SK-N-MC (cell line): ENCODE data around the gene SCAF1.

Source experiments
- DNase-seq: peaks from one replicate; pipeline ENCODE4 v3.0.0-alpha.2; 2011; ENCODE audit warnings: low read depth, low spot score
- H3K27ac ChIP-seq: fragments of 200-600 bp; sonication (generic); 2 replicates; pipeline ENCODE4 v1.5.1; 2016; ENCODE audit warnings: mixed run types
- H3K36me3 ChIP-seq: fragments of 200-600 bp; sonication (generic); 2 replicates; pipeline ENCODE4 v1.6.1; 2017; ENCODE audit warnings: antibody characterized with exemption, low read length, mixed read lengths; ENCODE audit not compliant: insufficient read depth
- H3K4me3 ChIP-seq: fragments of 200-600 bp; sonication (generic); 2 replicates; pipeline ENCODE4 v1.5.1; 2016
- H3K9ac ChIP-seq: fragments of 200-600 bp; sonication (generic); 2 replicates; pipeline ENCODE4 v1.8.0; 2017; ENCODE audit warnings: mixed run types, mixed read lengths; ENCODE audit not compliant: insufficient read length
- H3K9me3 ChIP-seq: fragments of 200-600 bp; sonication (generic); 2 replicates; pipeline ENCODE4 v1.6.1; 2017; ENCODE audit warnings: low read depth, mild to moderate bottlenecking, antibody characterized with exemption, low read length, moderate library complexity, mixed read lengths
- EZH2 ChIP-seq: fragments of 200-600 bp; sonication (generic); IDR thresholded peaks from one replicate; pipeline ENCODE4 v1.6.1; 2017; ENCODE audit warnings: antibody characterized with exemption
- FOXP2 ChIP-seq: optimal IDR thresholded peaks from 2 replicates; pipeline ENCODE3; 2011; ENCODE audit warnings: mild to moderate bottlenecking, moderate library complexity; ENCODE audit not compliant: insufficient read depth; ENCODE audit errors: extremely low read length, control extremely low read depth
- POLR2AphosphoS5 ChIP-seq: IDR thresholded peaks from 2 replicates; pipeline ENCODE4 v1.6.1; 2012; ENCODE audit warnings: mild to moderate bottlenecking, low read depth, low read length, borderline replicate concordance

Gene SCAF1

DNA sequence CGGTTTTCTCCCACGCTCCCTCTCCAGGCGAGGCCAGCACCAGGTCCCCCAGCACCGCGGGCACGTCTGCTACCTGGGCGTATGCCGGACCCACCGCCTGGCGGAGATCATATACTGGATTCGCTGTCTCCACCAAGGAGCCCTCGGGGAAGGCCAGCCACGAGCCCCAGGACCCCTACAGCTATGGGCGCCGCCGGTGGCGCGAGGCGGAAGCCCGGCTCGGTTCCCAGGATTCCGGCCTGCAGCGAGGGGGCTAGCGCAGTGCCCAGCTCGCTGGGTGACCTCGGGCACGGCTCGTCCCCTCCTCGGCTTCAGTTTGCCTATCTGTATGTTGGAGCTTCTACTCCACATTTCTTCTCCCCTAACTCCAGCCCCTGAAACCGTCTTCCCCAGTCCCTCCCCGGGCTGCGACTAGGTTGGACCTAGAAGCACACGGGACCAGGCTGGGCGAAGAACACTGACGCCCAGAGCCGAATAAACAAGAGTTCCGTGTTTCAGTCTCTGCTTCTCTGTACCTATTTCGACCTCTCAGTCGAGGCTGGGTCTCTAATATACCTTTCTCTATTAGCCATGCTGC, 48.2 kb downstream of the SCAF1 start:
- H3K36me3 ChIP-seq, result peaks cover 17% of the 10 kb centered on the region
- H3K9me3 ChIP-seq, result no peaks in the 10 kb centered on the region
- peak overlapping the region; percentile 74 for H3K4me3 ChIP-seq
- TF ChIP-seq POLR2AphosphoS5 (no peak), FOXP2 (no peak), EZH2 (no peak)
- DNase-seq, result no peak
- peak overlapping the region; percentile 19 for H3K9ac ChIP-seq
- H3K27ac ChIP-seq, result no peak overlapping the region

DNA sequence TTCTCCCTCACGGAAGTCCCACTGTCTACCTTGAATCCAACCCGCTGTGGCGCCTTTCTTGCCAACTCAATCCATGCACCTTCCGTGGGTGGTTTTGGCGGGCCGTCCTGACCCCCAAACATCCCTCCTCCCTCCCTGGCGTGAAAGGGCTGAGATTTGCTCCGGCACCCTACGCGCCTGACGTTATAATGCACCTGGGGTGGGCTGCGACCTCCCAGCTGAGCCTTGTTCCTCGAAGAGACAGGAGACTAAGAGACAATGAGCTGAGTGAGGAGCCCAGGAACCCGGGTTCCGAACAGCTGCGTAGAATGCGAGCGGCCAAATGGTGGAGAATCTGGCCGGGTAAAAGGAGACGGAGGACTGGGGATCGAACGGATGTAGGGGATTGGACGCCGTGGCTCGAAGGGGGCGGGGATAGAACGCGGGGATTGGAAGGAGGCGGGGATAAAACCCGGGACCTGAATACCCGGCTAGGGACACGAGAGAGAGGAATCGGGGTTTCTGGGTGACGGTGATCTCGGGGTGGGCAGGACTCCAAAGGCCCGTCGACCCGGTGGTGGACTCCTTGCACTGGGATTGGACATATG, 48.7 kb downstream of the SCAF1 start, which contains the start of gene CPT1C:
TSS of gene CPT1C (plus strand) at position 461 of the 587 bp plus-strand sequence. CDS start 1,137 bp downstream, outside the sequence.
- H3K36me3 ChIP-seq, result peaks cover 12% of the 10 kb centered on the region
- H3K27ac ChIP-seq, result no peak within 1 kb of the TSS
- H3K9me3 ChIP-seq, result no peaks in the 10 kb centered on the region
- TF ChIP-seq EZH2 (no peak), POLR2AphosphoS5 (peak; percentile 93), FOXP2 (no peak)
- DNase-seq, result no peak
- H3K9ac ChIP-seq, result peak within 1 kb of the TSS; percentile 19
- peak within 1 kb of the TSS; percentile 74 for H3K4me3 ChIP-seq

DNA sequence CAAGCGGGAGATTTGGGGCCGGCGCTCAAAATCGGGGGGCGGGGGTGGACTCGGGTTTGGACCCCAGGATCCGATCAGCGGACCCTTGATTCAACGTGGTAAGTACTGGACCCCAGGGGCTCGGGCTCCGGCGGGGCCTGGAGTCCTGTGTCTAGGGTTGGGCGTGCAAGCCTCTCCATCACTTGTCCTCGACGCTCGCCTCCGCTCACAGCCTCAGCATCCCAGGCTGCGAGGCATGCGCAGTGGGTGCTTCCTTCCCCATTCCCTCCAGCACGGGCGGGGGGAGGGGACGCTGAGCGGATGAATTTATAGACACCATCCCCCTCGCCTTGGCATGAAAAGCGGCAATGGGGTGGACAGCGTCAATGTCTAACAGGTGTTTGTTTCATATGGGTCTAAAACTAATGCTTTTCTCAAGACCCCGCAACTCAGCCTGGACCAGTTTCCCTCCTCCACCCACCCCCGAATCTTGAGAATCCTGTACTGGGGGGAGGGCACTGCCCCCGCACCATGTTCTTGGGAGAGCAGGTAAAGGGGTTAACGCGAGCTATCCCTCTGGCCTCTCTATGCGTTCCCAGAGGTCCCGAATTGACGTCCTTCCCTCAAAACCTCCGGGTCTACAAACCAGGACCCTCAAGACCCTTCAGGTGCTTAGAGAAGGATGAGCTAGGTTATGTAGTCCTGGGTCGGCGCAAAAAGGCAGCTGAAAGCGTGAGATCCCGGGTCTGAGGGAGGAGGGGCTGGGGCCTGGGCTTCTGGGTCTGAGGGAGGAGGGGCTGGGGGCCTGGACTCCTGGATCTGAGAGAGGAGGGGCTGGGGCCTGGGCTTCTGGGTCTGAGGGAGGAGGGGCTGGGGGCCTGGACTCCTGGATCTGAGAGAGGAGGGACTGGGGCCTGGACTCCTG, 49.5 kb downstream of the SCAF1 start:
- peak overlapping the region; percentile 19 for H3K9ac ChIP-seq
- TF ChIP-seq POLR2AphosphoS5 (no peak), EZH2 (no peak), FOXP2 (no peak)
- no peaks in the 10 kb centered on the region for H3K9me3 ChIP-seq
- no peak overlapping the region for H3K27ac ChIP-seq
- H3K4me3 ChIP-seq, result peak overlapping the region; percentile 74
- peaks cover 5% of the 10 kb centered on the region; the same call in 1 of the 2 replicates for H3K36me3 ChIP-seq
- no peak for DNase-seq

DNA sequence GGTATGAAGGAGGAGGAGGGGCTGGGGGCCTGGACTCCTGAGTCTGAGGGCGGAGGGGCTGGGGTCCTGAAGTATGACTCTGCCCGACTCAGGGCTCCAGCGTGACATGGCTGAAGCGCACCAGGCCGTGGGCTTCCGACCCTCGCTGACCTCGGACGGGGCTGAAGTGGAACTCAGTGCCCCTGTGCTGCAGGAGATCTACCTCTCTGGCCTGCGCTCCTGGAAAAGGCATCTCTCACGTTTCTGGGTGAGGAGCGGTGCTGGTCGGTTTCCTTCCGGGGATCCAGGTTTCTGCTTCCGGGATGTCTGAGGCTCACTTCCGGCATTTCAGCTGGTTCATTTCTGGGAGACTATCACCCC, 50.1 kb downstream of the SCAF1 start:
- TF ChIP-seq EZH2, result no peak
- no peak for TF ChIP-seq POLR2AphosphoS5
- TF ChIP-seq FOXP2, result no peak
- no peak for DNase-seq
- H3K27ac ChIP-seq, result no peak overlapping the region
- H3K9me3 ChIP-seq, result no peaks in the 10 kb centered on the region
- H3K4me3 ChIP-seq, result no peak overlapping the region
- H3K36me3 ChIP-seq, result peaks cover under 1% of the 10 kb centered on the region; the same call in 1 of the 2 replicates
- H3K9ac ChIP-seq, result no peak overlapping the region

DNA sequence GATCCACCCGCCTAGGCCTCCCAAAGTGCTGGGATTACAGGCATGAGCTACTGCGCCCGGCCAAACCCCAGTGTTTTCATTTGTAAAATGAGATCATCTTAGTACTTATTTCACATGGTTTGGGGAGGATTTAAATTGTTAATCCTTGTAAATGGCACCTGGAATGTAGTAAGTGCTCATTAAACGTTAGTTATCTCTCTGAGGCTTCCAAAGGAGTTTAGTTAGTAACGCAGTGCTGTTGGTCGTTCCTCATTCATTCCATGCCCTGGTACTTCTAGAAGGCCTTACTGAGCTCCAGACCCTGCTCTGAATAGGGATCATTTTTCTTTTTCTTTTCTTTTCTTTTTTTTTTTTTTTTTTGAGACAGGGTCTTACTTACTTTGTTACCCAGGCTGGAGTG, 54.1 kb downstream of the SCAF1 start:
- DNase-seq, result no peak
- H3K36me3 ChIP-seq, result no peaks in the 10 kb centered on the region
- TF ChIP-seq EZH2 (no peak), FOXP2 (no peak), POLR2AphosphoS5 (no peak)

DNA sequence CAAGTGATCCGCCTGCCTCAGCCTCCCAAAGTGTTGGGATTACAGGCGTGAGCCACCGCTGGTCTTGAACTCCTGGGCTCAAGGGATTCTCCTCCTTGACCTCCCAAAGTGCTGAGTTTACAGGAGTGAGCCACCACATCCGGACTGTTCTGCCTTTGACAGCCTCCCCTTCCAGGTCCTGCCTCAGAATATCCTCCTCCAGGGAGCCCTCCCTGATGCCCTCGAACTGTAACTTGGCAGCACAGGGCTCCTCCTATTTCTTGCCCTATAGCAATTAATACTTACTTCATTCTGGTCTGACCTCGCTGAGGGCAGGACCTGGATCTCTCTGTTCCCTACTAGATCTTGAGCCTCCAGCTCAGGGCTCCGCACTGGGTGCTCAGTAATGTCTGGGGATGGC, 54.9 kb downstream of the SCAF1 start:
- no peak overlapping the region for H3K27ac ChIP-seq
- no peak overlapping the region for H3K9ac ChIP-seq
- no peak for DNase-seq
- no peaks in the 10 kb centered on the region for H3K36me3 ChIP-seq
- H3K9me3 ChIP-seq, result no peaks in the 10 kb centered on the region
- no peak overlapping the region for H3K4me3 ChIP-seq
- TF ChIP-seq POLR2AphosphoS5 (no peak), FOXP2 (no peak), EZH2 (no peak)

More for the DNA sequence above, 54.1 kb downstream of the SCAF1 start:
- Histone ChIP-seq H3K9ac (no peak overlapping the region), H3K27ac (no peak overlapping the region), H3K9me3 (no peaks in the 10 kb centered on the region), H3K4me3 (no peak overlapping the region)

DNA sequence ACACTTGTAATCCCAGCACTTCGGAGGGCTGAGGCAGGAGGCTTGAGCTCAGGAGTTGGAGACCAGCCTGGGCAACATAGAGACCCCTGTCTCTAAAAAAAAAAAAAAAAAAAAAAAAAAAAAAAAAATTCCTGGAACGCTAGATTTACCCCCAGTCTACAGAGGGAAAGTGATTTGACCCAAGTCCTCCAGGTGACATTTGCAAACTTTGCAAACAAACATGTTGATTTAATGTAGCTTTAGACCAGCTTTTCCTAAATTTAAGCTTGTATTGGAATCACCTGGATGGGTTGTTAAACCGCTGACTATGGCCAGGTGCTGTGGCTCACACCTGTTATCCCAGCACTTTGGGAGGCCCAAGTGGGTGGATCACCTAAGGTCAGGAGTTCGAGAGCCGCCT, 57.4 kb downstream of the SCAF1 start:
- no peak for TF ChIP-seq EZH2
- TF ChIP-seq FOXP2, result no peak
- TF ChIP-seq POLR2AphosphoS5, result no peak
- Histone ChIP-seq H3K4me3 (no peak overlapping the region), H3K27ac (no peak overlapping the region), H3K9me3 (no peaks in the 10 kb centered on the region), H3K9ac (no peak overlapping the region), H3K36me3 (no peaks in the 10 kb centered on the region)
- DNase-seq, result no peak

DNA sequence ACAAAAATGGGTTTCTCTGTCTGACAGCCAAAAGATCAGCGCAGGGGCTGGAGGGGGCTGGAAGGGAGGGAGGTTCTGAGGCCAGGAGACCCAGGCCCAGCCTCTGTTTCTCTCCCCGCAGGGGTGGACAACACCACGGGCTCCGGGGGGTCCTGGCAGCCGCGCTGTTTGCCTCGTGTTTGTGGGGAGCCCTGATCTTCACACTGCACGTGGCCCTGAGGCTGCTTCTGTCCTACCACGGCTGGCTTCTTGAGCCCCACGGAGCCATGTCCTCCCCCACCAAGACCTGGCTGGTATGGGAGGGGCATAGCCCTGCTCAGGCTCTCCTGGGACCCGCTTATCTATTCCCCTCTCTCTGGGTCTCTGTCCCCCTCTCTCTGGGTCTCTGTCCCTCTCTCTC, 58.6 kb downstream of the SCAF1 start:
- no peak for DNase-seq
- Histone ChIP-seq H3K9ac (no peak overlapping the region), H3K9me3 (no peaks in the 10 kb centered on the region), H3K4me3 (no peak overlapping the region), H3K36me3 (no peaks in the 10 kb centered on the region), H3K27ac (0 out of 2 replicates have a peak overlapping the region, but pooled peaks have one; percentile 8)
- TF ChIP-seq EZH2 (no peak), FOXP2 (no peak), POLR2AphosphoS5 (no peak)
